B cell (primary cell): ENCODE results near the gene CCDC190.
"Not testable (repeated sequence)": the region's sequence is repeated elsewhere in the genome, so short reads cannot be mapped to it uniquely, and the experiment has no call there.

Experiments
- EZH2 ChIP-seq: IDR thresholded peaks from 2 replicates; pipeline ENCODE4 v1.6.1; 2012; ENCODE audit warnings: borderline replicate concordance, low read depth, mild to moderate bottlenecking, moderate library complexity, low read length; ENCODE audit not compliant: insufficient read depth, poor library complexity, severe bottlenecking
- TF ChIP-seq, protein P1 (sequence below): fragments of 200-600 bp; IDR thresholded peaks from one replicate; pipeline ENCODE4 v1.8.0; 2022; ENCODE audit warnings: antibody characterized with exemption, mild to moderate bottlenecking

DNA sequence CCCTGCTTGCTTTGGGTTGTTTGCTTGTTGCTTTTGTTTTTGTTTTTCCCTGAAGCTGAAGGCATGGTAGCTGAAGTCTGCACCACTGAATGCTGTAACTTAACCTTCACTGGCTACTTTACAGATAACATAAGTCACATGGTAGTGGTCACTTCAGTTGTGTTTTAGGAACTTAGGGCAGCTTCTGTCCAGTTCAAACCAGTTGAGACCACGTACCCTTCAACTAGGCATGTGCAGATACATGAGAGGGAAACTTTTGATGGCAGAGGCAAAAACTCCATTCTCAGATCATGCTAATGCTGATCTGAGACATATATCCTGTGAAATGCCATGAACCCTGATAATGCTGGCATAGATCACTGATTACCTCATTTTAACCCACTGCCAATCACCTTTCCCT, 42.3 kb downstream of the CCDC190 start:
- not testable (repeated sequence) for TF ChIP-seq EZH2
- TF ChIP-seq, protein P1, sequence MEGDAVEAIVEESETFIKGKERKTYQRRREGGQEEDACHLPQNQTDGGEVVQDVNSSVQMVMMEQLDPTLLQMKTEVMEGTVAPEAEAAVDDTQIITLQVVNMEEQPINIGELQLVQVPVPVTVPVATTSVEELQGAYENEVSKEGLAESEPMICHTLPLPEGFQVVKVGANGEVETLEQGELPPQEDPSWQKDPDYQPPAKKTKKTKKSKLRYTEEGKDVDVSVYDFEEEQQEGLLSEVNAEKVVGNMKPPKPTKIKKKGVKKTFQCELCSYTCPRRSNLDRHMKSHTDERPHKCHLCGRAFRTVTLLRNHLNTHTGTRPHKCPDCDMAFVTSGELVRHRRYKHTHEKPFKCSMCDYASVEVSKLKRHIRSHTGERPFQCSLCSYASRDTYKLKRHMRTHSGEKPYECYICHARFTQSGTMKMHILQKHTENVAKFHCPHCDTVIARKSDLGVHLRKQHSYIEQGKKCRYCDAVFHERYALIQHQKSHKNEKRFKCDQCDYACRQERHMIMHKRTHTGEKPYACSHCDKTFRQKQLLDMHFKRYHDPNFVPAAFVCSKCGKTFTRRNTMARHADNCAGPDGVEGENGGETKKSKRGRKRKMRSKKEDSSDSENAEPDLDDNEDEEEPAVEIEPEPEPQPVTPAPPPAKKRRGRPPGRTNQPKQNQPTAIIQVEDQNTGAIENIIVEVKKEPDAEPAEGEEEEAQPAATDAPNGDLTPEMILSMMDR: not testable (repeated sequence)
